Ishikawa (cell line): ENCODE results near the gene UROD.

ENCODE experiments used
- CEBPB ChIP-seq: IDR thresholded peaks from 2 replicates; pipeline ENCODE4 v1.6.1; 2012
- CREB1 ChIP-seq: IDR thresholded peaks from 2 replicates; pipeline ENCODE4 v1.6.1; 2012; ENCODE audit warnings: low read depth
- EGR1 ChIP-seq: IDR thresholded peaks from 2 replicates; pipeline ENCODE4 v1.6.1; 2012
- EP300 ChIP-seq: IDR thresholded peaks from 2 replicates; pipeline ENCODE4 v1.6.1; 2012; ENCODE audit warnings: borderline replicate concordance
- FOXM1 ChIP-seq: IDR thresholded peaks from 2 replicates; pipeline ENCODE4 v1.6.1; 2012; ENCODE audit warnings: low read depth, borderline replicate concordance
- NFIC ChIP-seq: IDR thresholded peaks from 2 replicates; pipeline ENCODE4 v1.6.1; 2012
- RAD21 ChIP-seq: IDR thresholded peaks from 2 replicates; pipeline ENCODE4 v1.6.1; 2012; ENCODE audit warnings: low read depth
- REST ChIP-seq: IDR thresholded peaks from 2 replicates; pipeline ENCODE4 v1.6.1; 2012; ENCODE audit warnings: low read depth, mild to moderate bottlenecking
- TAF1 ChIP-seq: IDR thresholded peaks from 2 replicates; pipeline ENCODE4 v1.6.1; 2012; ENCODE audit warnings: low read depth, mild to moderate bottlenecking
- TCF12 ChIP-seq: IDR thresholded peaks from 2 replicates; pipeline ENCODE4 v1.6.1; 2012; ENCODE audit warnings: low read depth
- TEAD4 ChIP-seq: IDR thresholded peaks from 2 replicates; pipeline ENCODE4 v1.6.1; 2012
- YY1 ChIP-seq: IDR thresholded peaks from 2 replicates; pipeline ENCODE4 v1.6.1; 2012; ENCODE audit warnings: low read depth
- TF ChIP-seq, protein P1 (sequence below): IDR thresholded peaks from 2 replicates; pipeline ENCODE4 v1.6.1; 2012
- TF ChIP-seq, protein P2 (sequence below): IDR thresholded peaks from 2 replicates; pipeline ENCODE4 v1.6.1; 2012

- TF ChIP-seq TEAD4 (no peak), YY1 (no peak), RAD21 (no peak; the same call in 1 of the 2 replicates), TAF1 (no peak), NFIC (no peak), EP300 (no peak), CREB1 (no peak), REST (no peak), CEBPB (no peak), FOXM1 (no peak), TCF12 (no peak), EGR1 (no peak)
- TF ChIP-seq, protein P1, sequence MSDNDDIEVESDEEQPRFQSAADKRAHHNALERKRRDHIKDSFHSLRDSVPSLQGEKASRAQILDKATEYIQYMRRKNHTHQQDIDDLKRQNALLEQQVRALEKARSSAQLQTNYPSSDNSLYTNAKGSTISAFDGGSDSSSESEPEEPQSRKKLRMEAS = no peak
- TF ChIP-seq, protein P2, sequence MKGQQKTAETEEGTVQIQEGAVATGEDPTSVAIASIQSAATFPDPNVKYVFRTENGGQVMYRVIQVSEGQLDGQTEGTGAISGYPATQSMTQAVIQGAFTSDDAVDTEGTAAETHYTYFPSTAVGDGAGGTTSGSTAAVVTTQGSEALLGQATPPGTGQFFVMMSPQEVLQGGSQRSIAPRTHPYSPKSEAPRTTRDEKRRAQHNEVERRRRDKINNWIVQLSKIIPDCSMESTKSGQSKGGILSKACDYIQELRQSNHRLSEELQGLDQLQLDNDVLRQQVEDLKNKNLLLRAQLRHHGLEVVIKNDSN = no peak
Measured at GRCh38 chr1:45065083-45065482, 53.0 kb downstream of the UROD start.
